WERI-Rb-1 (cell line): ENCODE results near the gene MTG1.
A peak's percentile ranks its signal among the peaks of the same experiment; 100 is the strongest.
"Not testable (repeated sequence)": the region's sequence is repeated elsewhere in the genome, so short reads cannot be mapped to it uniquely, and the experiment has no call there.

Source experiments
- DNase-seq: peaks from one replicate; pipeline ENCODE4 v3.0.0-alpha.2; 2020
- H3K27ac ChIP-seq: fragments of 250-450 bp; sonication (Bioruptor Pico); 2 replicates; pipeline ENCODE4 v1.5.1; 2020; ENCODE audit warnings: mild to moderate bottlenecking, moderate library complexity
- H3K27me3 ChIP-seq: fragments of 250-450 bp; sonication (Bioruptor Pico); 2 replicates; pipeline ENCODE4 v1.5.1; 2021; ENCODE audit warnings: mild to moderate bottlenecking, low read depth, moderate library complexity; ENCODE audit not compliant: insufficient read depth, severe bottlenecking
- H3K36me3 ChIP-seq: fragments of 250-450 bp; sonication (Bioruptor Pico); 2 replicates; pipeline ENCODE4 v1.5.1; 2020; ENCODE audit warnings: mild to moderate bottlenecking, moderate library complexity
- H3K4me3 ChIP-seq: 2 replicates; pipeline ENCODE4 v1.5.1; 2011; ENCODE audit warnings: low read depth, mild to moderate bottlenecking, control low read depth, low read length
- H3K9me3 ChIP-seq: fragments of 250-450 bp; sonication (Bioruptor Pico); 2 replicates; pipeline ENCODE4 v1.5.1; 2021; ENCODE audit warnings: mild to moderate bottlenecking, moderate library complexity; ENCODE audit not compliant: severe bottlenecking
- CTCF ChIP-seq: IDR thresholded peaks from 2 replicates; pipeline ENCODE4 v1.5.1; 2011; ENCODE audit warnings: low read depth, mild to moderate bottlenecking, control low read depth, inconsistent platforms, low read length

The MTG1 gene

GRCh38 chr10:133420579-133420978 is 26.6 kb downstream of the MTG1 start:
- Histone ChIP-seq H3K27ac (no peak overlapping the region), H3K4me3 (no peak overlapping the region), H3K27me3 (no peaks in the 10 kb centered on the region), H3K36me3 (peaks cover 9% of the 10 kb centered on the region), H3K9me3 (no peaks in the 10 kb centered on the region)
- TF ChIP-seq CTCF: no peak
- no peak for DNase-seq

- Histone ChIP-seq H3K27ac (no peak overlapping the region), H3K27me3 (no peaks in the 10 kb centered on the region), H3K4me3 (no peak overlapping the region), H3K36me3 (peaks cover 4% of the 10 kb centered on the region), H3K9me3 (no peaks in the 10 kb centered on the region)
- no peak for TF ChIP-seq CTCF
- DNase-seq: no peak
Observed at GRCh38 chr10:133421336-133422222, 27.6 kb downstream of the MTG1 start.

GRCh38 chr10:133422223-133422806 is 28.4 kb downstream of the MTG1 start:
- H3K36me3 ChIP-seq: peaks cover 4% of the 10 kb centered on the region
- H3K27ac ChIP-seq: no peak overlapping the region
- no peak overlapping the region for H3K4me3 ChIP-seq
- H3K9me3 ChIP-seq: no peaks in the 10 kb centered on the region
- TF ChIP-seq CTCF: no peak
- no peak for DNase-seq
- no peaks in the 10 kb centered on the region for H3K27me3 ChIP-seq

- H3K9me3 ChIP-seq: no peaks in the 10 kb centered on the region
- H3K27me3 ChIP-seq: no peaks in the 10 kb centered on the region
- peak overlapping the region; percentile 27 for H3K4me3 ChIP-seq
- no peak for DNase-seq
- TF ChIP-seq CTCF: no peak
- peaks cover 4% of the 10 kb centered on the region for H3K36me3 ChIP-seq
- H3K27ac ChIP-seq: no peak overlapping the region
Observed at GRCh38 chr10:133422807-133423771, 29.1 kb downstream of the MTG1 start.

DNA sequence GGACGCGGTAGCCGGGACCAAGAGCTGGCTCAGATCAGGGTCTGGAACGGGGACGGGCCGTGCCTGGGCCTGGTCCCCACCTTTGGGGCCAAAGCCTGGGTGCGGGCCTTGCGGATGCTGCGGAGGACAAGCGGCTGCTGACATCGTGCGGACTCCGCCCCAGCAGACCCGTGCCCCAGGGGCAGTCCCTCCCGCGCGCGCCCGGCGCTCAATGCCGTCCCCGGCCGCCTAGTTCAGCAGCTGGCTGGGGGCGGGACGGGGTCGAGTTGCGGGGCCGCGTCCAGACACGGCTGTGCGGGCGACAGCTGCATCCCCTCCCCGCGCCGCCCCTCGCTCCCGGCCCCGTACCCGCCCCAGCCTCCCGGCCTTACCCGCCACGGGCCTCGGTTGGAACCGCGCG is 30.1 kb downstream of the MTG1 start:
- not testable (repeated sequence) for H3K27me3 ChIP-seq, H3K27ac ChIP-seq, DNase-seq, H3K9me3 ChIP-seq, H3K36me3 ChIP-seq
- peak overlapping the region; percentile 21; the same call in 1 of the 2 replicates for H3K4me3 ChIP-seq

DNA sequence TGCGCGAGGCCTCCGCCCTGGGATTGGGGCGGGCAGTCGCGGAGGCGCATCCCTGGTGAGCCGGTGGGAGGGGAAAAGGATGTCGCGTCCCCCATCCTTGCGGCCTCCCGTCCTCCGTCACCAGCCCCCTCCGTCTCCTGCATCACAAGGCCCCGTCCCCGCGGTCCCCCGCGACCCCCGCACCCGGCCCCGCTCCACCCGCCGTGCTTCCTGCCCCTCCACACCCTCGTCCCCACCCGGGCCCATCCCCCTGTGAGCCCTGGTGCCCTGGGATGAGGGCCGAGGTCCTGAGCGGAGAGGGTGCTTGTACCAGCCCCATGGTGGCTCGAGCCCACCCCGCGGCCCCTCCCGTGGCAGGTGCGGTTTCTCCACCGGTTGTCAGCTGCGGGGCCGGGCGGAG is 30.6 kb downstream of the MTG1 start, which contains the start of gene SPRN:
TSS of gene SPRN (minus strand) at position 25 of the 400 bp plus-strand sequence. CDS start 944 bp downstream, outside the sequence.
- H3K9me3 ChIP-seq, H3K27ac ChIP-seq, H3K36me3 ChIP-seq, DNase-seq, H3K27me3 ChIP-seq: not testable (repeated sequence)
- peak within 1 kb of the TSS; percentile 27 for H3K4me3 ChIP-seq

DNA sequence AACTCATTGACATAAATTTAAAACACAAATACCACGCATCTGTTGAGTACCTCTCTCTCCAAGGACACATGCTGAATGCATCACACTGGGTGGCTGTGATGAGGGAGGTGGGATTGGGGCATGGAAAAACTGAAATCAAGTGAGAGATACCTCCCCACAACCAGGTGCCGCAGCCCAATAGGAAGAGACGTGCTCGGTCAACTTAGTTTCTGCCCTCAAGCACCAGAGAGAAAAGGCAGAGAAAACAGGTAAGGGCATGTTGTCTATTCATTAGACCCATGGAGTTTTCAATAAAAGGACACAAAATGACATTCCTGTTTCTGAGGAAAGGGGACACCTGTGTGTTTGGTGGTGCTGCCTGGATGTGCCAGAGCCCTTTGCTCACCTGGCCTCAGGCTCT is 35.6 kb downstream of the MTG1 start:
- H3K27me3 ChIP-seq, H3K4me3 ChIP-seq, DNase-seq, H3K9me3 ChIP-seq, H3K36me3 ChIP-seq, H3K27ac ChIP-seq: not testable (repeated sequence)

DNA sequence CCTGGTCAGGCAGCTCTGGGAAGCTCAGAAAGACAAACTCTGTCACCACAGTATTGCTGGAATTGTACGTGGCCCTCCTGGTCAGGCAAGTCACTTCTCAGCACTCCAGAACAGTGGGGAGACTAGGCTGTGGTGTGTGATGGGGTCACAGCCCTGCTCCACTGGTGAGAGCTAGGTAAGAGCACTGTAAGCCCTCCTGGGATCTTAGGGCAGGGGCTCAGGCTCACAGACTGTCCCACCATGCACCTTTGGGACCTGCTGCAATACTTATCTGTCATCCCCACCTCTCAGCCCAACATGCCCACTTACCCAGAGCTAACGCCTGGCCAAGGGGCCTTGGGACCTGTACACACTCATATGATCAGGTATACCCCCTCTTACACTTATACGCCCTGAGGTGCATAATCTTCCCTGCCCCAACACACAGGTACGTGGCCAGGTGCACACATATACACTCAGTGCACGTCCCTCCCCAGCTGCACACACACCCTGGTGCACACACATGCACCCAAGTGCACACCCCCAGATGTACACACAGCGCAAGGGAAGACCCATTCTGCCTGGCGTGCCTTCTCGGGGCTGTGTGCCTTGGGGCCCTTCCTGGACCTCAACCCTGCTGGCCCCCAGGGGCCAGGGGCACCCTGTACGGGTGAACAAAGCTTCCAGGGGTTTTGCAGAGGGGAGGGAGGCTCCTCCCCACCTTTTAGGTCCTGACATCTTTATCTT is 38.1 kb downstream of the MTG1 start:
- H3K9me3 ChIP-seq, DNase-seq, H3K4me3 ChIP-seq, H3K27ac ChIP-seq, H3K27me3 ChIP-seq, H3K36me3 ChIP-seq: not testable (repeated sequence)

DNA sequence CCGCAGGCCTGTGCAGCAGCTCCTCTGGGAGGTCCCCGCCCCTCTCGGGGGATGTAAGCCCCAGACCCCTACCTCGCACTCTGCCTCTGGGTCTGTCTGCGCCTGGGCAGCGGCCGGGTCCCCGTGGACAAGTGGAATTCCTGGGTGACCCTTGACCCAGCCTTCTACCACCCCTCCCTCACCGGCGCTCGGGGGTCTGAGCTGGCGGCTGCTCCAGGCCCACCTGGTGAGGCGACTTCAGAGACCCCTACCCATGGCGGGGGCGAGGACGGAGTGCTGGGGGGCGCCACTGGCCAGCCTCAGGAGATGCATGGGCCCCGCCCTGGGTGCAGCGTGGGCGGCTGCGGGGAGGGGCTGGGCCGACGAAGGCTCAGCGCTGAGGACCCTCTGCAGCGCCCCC is 38.8 kb downstream of the MTG1 start:
- not testable (repeated sequence) for H3K27ac ChIP-seq, DNase-seq, H3K36me3 ChIP-seq, H3K27me3 ChIP-seq, H3K9me3 ChIP-seq, H3K4me3 ChIP-seq
